ENCODE results near the gene ADRB1. TPM values are rescaled to one million over a fixed set of nuclear protein-coding genes. Genes with fewer than 3 reads are reported as not detected.

The ADRB1 gene
- total RNA-seq, 1 donor from 2014 or later = 3.3 TPM

DNA sequence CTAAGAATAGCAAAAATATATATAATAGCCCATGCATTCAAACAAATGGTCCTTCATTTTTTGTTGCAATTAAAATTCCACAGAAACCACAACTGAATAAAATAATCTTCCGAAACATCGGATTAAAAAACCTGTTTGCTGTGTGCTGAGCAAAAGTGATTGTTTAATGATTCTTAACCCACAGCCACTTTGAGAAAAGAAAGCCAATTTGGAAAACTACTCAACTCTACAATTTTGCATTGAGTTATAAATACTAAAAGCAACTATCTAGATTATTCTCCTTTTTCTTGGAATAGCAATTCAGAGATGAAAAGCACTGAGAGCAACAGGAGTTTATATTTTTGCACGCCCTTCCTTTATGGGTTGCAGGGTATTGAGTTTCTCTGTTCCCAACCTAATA, 8.0 kb downstream of the ADRB1 start:
- no peak for FAIRE-seq
- no peak for DNase-seq (ENCODE audit: low spot score in 2 of 2)

- DNase-seq (ENCODE audit: low spot score in 2 of 2) = no peak
- FAIRE-seq = no peak
Observed at GRCh38 chr10:114052255-114052654, 8.6 kb downstream of the ADRB1 start.

DNA sequence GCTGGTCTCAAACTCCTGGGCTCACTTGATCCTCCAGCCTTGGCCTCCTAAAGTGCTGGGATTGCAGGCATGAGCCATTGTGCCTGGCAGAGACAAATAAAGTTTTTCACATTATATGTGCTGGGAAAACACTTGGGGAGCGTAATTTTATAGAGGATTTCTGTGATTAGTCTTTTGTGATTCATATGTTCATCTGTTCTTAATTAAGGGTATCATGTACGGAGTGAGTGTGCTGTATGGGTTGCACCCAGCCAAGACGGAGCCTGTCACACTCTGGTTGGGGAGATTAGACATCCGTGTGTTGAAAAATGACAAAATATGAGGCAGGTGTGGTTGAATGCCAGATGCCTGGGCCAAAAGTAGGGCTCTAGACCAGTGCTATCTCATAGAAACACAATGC, 10.3 kb downstream of the ADRB1 start:
- FAIRE-seq = no peak
- DNase-seq (ENCODE audit: low spot score in 2 of 2) = no peak

GRCh38 chr10:114057855-114058254, 14.2 kb downstream of the ADRB1 start:
- FAIRE-seq (no peak), DNase-seq (ENCODE audit: low spot score in 2 of 2) (no peak)

GRCh38 chr10:114058297-114058696, 14.6 kb downstream of the ADRB1 start:
- FAIRE-seq = no peak
- no peak for DNase-seq (ENCODE audit: low spot score in 2 of 2)

- no peak for FAIRE-seq
- DNase-seq (ENCODE audit: low spot score in 2 of 2) = no peak
Observed at GRCh38 chr10:114059561-114059960, 15.9 kb downstream of the ADRB1 start.

DNA sequence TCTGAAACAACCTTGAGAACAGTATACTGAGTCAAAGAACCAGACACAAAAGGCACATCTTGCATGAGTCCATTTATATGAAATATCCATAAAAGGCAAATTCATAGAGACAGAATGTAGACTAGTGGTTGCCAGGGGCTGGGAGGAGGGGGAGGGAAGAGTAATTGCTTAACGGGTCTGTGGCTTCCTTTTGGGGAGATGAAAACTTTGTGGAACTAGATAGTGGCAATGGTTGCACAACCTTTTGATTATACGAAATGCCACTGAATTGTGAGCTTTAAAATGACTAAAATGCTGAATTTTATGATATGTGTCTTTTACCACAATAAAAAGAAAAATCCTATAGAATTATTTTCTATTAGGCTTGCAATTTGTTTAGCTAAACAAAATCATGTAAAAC, 16.8 kb downstream of the ADRB1 start:
- DNase-seq (ENCODE audit: low spot score in 2 of 2) (no peak), FAIRE-seq (no peak)

GRCh38 chr10:114061148-114061547, 17.5 kb downstream of the ADRB1 start:
- no peak for DNase-seq (ENCODE audit: low spot score in 2 of 2)
- FAIRE-seq = no peak

- FAIRE-seq (no peak), DNase-seq (ENCODE audit: low spot score in 2 of 2) (no peak)
Observed at GRCh38 chr10:114061789-114062188, 18.1 kb downstream of the ADRB1 start.

GRCh38 chr10:114064151-114065048, 20.7 kb downstream of the ADRB1 start:
- FAIRE-seq (no peak), DNase-seq (ENCODE audit: low spot score in 2 of 2) (no peak)

- FAIRE-seq = no peak
- DNase-seq (ENCODE audit: low spot score in 2 of 2) = no peak
Observed at GRCh38 chr10:114065049-114065435, 21.4 kb downstream of the ADRB1 start.

DNA sequence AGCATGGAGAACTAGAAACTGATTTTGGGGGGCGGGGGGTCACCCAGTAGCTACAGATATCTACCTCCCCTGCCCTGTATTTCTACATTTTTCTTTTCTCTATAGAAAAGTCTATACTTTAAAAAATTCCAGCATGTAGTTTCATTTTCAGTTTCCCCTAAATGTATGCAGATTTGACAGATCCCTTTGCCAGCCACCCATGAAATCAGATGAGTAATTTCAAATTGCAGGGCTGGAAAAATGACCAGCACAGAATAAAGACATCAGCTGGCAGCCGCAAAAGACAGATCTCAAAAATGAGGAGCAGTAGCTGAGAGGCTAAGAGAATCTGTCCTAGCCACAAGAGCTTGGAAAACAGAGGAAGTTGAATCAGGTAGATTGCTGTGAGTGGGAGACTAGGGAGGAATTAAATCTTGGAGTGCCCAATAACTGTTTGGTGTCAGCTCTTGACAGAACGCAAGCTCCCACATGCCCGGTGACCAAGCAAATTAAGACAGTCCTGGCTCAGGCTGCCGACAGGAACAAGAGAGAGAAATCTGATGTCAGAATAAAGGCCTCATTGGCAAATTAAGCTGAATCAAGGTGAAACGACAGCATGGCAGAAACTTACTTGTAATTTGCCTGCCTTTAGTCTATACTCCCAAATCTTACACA, 24.5 kb downstream of the ADRB1 start:
- FAIRE-seq = no peak

DNA sequence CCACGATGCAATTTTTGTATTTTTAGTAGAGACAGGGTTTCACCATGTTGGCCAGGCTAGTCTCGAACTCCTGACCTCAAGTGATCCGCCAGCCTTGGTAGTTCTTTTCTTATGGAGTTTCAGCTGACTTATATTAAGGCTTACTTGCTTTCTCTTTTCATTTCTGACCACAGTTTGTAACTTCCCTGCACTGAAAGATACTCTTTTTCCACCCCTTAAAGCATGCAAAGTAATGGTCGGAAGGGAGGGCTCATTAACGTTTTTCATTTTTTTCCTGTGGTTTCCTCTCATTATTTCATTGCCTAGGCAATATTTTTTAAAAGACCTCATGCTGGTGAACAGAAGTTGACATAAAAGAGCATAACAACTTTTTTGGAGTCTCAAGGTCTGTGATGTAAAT, 27.0 kb downstream of the ADRB1 start:
- no peak for DNase-seq (ENCODE audit: low spot score in 2 of 2)
- no peak for FAIRE-seq

More for the DNA sequence above, 24.5 kb downstream of the ADRB1 start:
- no peak for DNase-seq (ENCODE audit: low spot score in 2 of 2)

DNA sequence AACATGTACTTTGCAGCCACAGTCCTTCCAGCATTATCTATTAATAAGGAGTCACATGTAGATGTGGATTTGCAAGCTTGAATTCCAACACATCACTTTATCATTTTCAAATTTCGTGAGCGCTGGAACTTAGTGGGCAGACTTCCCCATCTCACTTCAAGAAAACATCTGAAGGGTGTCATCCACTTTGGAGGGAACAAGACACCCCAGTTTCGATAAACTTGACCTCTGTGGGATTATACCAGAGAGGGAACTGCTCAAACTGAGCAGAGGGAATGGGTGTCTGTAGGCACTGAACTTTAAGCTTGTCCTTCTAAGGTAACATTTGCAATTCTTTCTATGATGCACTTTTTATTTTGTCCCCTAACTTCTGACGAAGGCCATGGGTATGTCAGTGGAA, 27.5 kb downstream of the ADRB1 start:
- FAIRE-seq (no peak), DNase-seq (ENCODE audit: low spot score in 2 of 2) (no peak)

DNA sequence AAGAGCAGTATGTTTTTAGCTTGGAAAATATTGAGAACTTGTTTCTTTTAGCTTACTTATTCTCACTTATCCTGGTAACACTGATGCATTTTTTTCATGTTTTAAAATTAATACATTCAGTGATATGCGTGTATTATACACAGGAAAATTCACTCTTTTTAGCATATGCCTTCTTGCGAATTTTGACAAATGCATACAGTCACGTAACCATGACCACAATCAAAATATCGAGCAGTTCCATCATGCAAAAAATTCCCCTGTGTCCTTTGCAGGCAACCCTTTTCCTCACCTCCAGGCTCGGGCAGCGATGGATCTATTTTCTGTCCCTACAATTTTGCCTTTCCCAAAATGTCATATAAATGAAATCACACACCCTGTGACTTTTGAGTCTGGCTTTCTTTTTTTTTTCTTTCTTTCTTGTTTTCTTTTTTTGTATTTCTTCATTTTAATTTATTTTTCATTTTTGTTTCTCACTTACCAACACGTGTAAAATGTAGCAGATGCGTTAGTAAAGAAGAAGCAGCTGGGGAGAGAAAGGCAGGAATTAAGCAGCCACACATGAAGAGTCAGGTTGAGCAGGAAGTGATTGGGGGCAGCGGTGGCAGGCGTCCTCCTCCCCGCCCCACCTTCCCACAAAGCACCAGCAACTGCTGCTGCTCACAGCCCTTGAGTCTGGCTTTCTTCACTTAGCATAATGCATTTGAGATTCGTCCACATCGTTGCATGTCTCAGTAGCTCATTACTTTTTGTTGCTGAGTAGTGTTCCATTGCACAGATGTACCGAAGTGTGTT, 29.9 kb downstream of the ADRB1 start:
- no peak for FAIRE-seq
- no peak for DNase-seq (ENCODE audit: low spot score in 2 of 2)

GRCh38 chr10:114075093-114075492, 31.4 kb downstream of the ADRB1 start:
- no peak for DNase-seq (ENCODE audit: low spot score in 2 of 2)
- FAIRE-seq = no peak

GRCh38 chr10:114077347-114077746, 33.7 kb downstream of the ADRB1 start:
- FAIRE-seq (no peak), DNase-seq (ENCODE audit: low spot score in 2 of 2) (no peak)

GRCh38 chr10:114077815-114078219, 34.2 kb downstream of the ADRB1 start:
- no peak for FAIRE-seq
- no peak for DNase-seq (ENCODE audit: low spot score in 2 of 2)

- FAIRE-seq = no peak
- DNase-seq (ENCODE audit: low spot score in 2 of 2) = no peak
Observed at GRCh38 chr10:114078346-114078745, 34.7 kb downstream of the ADRB1 start.

DNA sequence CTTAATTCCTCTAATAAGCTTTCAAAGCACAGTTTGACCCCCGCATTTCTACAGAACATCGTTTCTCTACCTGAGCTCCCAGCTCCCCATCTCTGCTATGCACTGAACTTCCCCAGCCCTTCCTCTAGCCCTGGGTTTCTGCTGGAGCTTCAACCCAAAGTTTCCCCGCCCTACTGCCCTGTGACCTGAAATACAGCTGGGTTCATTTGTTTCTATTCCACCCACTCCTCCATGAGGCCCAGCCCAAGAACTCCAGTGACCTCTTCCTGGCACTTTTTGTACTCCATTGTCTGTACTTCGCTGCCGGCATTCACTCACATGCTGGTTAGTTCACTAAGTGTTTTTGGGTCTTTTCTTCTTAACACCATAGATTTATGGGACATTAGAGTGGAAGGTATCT, 35.8 kb downstream of the ADRB1 start:
- FAIRE-seq = no peak
- DNase-seq (ENCODE audit: low spot score in 2 of 2) = no peak

DNA sequence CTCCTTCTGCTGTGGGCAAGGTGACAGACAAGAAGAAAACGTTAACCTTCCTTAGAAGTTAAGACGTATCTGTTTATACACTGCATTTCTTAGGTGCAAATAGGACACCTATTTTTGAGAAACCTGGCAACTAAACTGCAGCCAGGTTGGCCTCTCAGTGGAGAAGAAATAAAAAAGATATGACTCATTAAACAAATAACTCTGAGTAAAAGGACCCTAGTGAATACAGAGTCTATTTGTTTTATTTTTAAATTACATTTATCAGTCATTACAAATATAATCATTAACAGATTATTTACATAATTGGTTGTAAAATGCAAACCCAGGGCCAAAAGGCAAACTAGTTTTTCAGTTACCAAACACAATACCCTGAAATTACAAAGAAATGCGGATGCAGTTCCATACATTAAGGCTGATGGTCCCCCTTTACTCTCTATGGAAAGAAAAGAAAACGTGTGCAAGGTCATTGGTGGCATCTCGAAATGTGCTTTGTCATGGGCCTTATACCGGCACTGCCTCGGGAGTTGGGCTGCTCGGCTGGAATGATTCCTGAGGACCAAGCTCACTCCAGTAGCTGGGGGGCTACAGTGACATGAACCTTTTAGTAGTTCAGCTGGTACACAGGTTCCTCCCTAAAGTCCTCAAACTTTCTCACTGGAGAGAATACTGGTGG, 38.4 kb downstream of the ADRB1 start:
- DNase-seq (ENCODE audit: low spot score in 2 of 2) (no peak), FAIRE-seq (no peak)

Data from frontal cortex (tissue), 4 donors.